ENCODE data around the gene KRT72. TPM values are rescaled to one million over a fixed set of nuclear protein-coding genes. Genes with fewer than 3 reads are reported as not detected.
A peak's percentile ranks its signal among the peaks of the same experiment; 100 is the strongest.

KRT72 gene
- total and polyA plus RNA-seq, 2 experiments from 2014 or later = not detected

DNA sequence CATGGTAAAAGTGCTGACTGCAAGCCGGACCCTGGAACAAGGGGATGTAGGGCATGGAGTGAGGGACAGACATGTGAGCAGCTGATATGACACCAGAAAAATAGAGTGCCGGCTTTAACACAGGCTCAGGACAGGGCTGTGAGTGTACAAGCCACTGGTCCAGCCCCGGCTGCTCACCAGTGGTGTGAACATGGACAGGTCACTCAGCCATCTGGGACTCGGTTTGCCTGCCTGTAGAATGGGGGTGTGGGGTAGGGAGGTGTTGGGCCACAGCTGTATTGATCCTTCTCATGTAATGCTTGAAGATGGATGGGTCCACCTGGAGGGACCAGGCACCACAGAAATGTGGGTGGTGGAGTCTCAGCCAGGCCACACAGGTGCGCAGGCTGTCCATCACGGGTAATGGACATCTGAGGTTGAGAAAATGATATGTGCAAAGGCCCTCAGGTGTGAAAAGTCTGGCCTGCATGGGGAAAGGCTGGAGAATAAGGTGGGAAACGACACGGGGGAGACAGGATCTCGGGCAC is 17.0 kb downstream of the KRT72 start:
- no peak overlapping the region for H2AFZ ChIP-seq
- 69 to 72% methylated on average over 9 of the region's 9 CpGs for WGBS, 2 experiments (ENCODE audit: low coverage in 1 of 2, low lambda C conversion rate in 2 of 2, missing lambda C conversion rate in 2 of 2)
- DNase-seq = no peak
- TF ChIP-seq EZH2 (IDR thresholded peaks at IDR 0.05; ENCODE audit: insufficient read depth, poor library complexity, severe bottlenecking) = no peak
- no peak for TF ChIP-seq EZH2phosphoT487 (IDR thresholded peaks at IDR 0.05; ENCODE audit: insufficient read depth, low read depth)
- no peak overlapping the region for H3K27ac ChIP-seq
- H3K9ac ChIP-seq = no peak overlapping the region
- H3F3A ChIP-seq (ENCODE audit: insufficient read depth) = no peaks in the 10 kb centered on the region
- H3K36me3 ChIP-seq (ENCODE audit: low read depth) = no peaks in the 10 kb centered on the region
- no peaks in the 10 kb centered on the region for H3K9me3 ChIP-seq (ENCODE audit: low read depth)
- H3K4me3 ChIP-seq = no peak overlapping the region
- in situ Hi-C loops (cut with MboI) = loop anchor here (5.0 to 10.0 kb wide), 2 partner anchors 283 to 401 kb away; no protein-coding TSS in a partner anchor
- H3K4me2 ChIP-seq (ENCODE audit: unreplicated experiment) = no peak overlapping the region
- H4K20me1 ChIP-seq (ENCODE audit: insufficient read depth) = no peaks in the 10 kb centered on the region
- peaks cover 12% of the 10 kb centered on the region for H3K27me3 ChIP-seq (replicated peaks; ENCODE audit: insufficient read depth)
- no peaks in the 10 kb centered on the region for H3K4me1 ChIP-seq (ENCODE audit: insufficient read depth)
- no peaks in the 10 kb centered on the region for H3K9me2 ChIP-seq (ENCODE audit: insufficient read depth)
- no peaks in the 10 kb centered on the region for H3K79me2 ChIP-seq (ENCODE audit: insufficient read depth)

DNA sequence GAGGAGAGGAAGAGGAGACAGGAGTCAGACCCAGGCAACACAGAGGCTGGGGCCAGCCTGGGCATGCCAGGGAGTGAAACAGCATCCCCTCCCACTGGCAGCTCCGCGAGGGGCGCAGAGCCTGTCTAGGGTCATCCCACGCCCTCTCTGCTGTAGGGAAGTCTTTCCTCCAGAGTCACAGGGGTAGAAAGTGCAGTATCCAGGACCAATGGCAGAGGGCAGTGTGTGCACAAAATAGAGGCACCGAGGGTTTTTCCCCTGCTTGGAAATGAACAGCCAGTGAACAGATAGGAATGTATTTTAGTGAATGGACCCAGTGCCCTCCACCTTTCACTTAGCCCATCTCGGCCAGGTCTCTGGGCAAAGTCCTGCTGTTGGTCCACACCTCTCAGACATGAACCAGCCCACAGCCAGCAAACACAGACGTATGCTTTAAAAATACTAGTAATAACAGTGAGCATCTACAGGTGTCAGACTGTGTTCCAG is 18.2 kb downstream of the KRT72 start:
- 2% methylated on average over 7 of the region's 7 CpGs for WGBS, 2 experiments (ENCODE audit: low coverage in 1 of 2, low lambda C conversion rate in 2 of 2, missing lambda C conversion rate in 2 of 2)
- H3K79me2 ChIP-seq (ENCODE audit: insufficient read depth) = no peaks in the 10 kb centered on the region
- peak; percentile 81 for DNase-seq
- no peak overlapping the region for H3K9ac ChIP-seq
- no peaks in the 10 kb centered on the region for H3F3A ChIP-seq (ENCODE audit: insufficient read depth)
- H3K4me2 ChIP-seq (ENCODE audit: unreplicated experiment) = no peak overlapping the region
- H3K27me3 ChIP-seq (replicated peaks; ENCODE audit: insufficient read depth) = peaks cover 16% of the 10 kb centered on the region
- no peaks in the 10 kb centered on the region for H3K9me3 ChIP-seq (ENCODE audit: low read depth)
- no peaks in the 10 kb centered on the region for H3K9me2 ChIP-seq (ENCODE audit: insufficient read depth)
- H3K36me3 ChIP-seq (ENCODE audit: low read depth) = no peaks in the 10 kb centered on the region
- H4K20me1 ChIP-seq (ENCODE audit: insufficient read depth) = no peaks in the 10 kb centered on the region
- in situ Hi-C loops (cut with MboI) = loop anchor here (5.0 to 10.0 kb wide), 2 partner anchors 284 to 402 kb away; no protein-coding TSS in a partner anchor
- H3K4me3 ChIP-seq = no peak overlapping the region
- TF ChIP-seq EZH2phosphoT487 (IDR thresholded peaks at IDR 0.05; ENCODE audit: insufficient read depth, low read depth) (no peak), EZH2 (IDR thresholded peaks at IDR 0.05; ENCODE audit: insufficient read depth, poor library complexity, severe bottlenecking) (no peak)
- H2AFZ ChIP-seq = no peak overlapping the region
- no peak overlapping the region for H3K27ac ChIP-seq
- H3K4me1 ChIP-seq (ENCODE audit: insufficient read depth) = no peaks in the 10 kb centered on the region

DNA sequence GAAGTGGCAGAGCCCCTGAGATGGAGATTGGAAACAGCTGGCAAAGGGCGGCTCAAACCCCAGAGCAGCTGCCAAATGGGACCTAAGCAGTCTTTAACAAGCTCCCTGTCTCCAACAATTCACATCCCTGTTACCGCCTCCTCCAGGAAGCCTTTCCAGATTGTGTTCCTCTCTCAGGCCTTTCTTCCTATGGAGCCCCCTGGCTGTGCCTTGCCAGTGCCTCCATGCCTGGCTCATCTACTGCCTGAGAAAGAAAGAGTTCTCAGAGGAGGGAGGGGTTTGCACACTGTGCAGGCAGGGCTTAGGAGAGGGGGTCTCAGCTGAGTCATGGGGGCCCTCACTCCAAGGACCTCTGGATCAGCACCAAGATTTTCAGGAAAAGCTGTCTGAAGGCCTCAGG is 18.8 kb downstream of the KRT72 start:
- no peak overlapping the region for H3K27ac ChIP-seq
- H3K27me3 ChIP-seq (replicated peaks; ENCODE audit: insufficient read depth) = peaks cover 15% of the 10 kb centered on the region
- no peak for DNase-seq
- H3K9me2 ChIP-seq (ENCODE audit: insufficient read depth) = no peaks in the 10 kb centered on the region
- H3K4me3 ChIP-seq = no peak overlapping the region
- no peaks in the 10 kb centered on the region for H3K9me3 ChIP-seq (ENCODE audit: low read depth)
- no peaks in the 10 kb centered on the region for H3K36me3 ChIP-seq (ENCODE audit: low read depth)
- no peaks in the 10 kb centered on the region for H4K20me1 ChIP-seq (ENCODE audit: insufficient read depth)
- H3K9ac ChIP-seq = no peak overlapping the region
- H2AFZ ChIP-seq = no peak overlapping the region
- WGBS, 2 experiments (ENCODE audit: low coverage in 1 of 2, low lambda C conversion rate in 2 of 2, missing lambda C conversion rate in 2 of 2) = 79% methylated on average over 2 of the region's 2 CpGs
- no peak overlapping the region for H3K4me2 ChIP-seq (ENCODE audit: unreplicated experiment)
- in situ Hi-C loops (cut with MboI) = loop anchor here (5.0 to 10.0 kb wide), 2 partner anchors 285 to 402 kb away; no protein-coding TSS in a partner anchor
- no peaks in the 10 kb centered on the region for H3K4me1 ChIP-seq (ENCODE audit: insufficient read depth)
- TF ChIP-seq EZH2 (IDR thresholded peaks at IDR 0.05; ENCODE audit: insufficient read depth, poor library complexity, severe bottlenecking) (no peak), EZH2phosphoT487 (IDR thresholded peaks at IDR 0.05; ENCODE audit: insufficient read depth, low read depth) (no peak)
- H3F3A ChIP-seq (ENCODE audit: insufficient read depth) = no peaks in the 10 kb centered on the region
- no peaks in the 10 kb centered on the region for H3K79me2 ChIP-seq (ENCODE audit: insufficient read depth)

DNA sequence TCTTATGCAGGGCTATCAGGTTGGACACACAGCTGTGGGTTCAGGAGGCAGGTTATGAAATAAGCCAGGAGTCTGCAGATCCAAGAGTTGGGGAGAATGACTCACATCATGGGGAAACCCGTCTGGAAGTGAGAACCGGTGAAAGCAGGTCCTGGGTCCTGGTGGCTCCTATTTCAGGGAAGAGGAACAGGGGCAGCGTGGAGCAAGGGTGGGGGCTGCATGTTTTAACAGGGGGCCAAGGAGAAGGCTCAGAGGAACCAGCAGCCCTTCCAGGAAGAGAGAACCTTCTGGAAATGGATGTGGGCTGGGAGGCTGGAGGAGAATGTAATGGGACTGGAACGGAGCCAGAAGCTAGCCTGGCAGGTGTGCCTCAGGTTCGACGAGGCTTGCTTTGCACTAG is 19.8 kb downstream of the KRT72 start:
- 33 to 36% methylated on average over 6 of the region's 6 CpGs for WGBS, 2 experiments (ENCODE audit: low coverage in 1 of 2, low lambda C conversion rate in 2 of 2, missing lambda C conversion rate in 2 of 2)

More for the DNA sequence above, 19.8 kb downstream of the KRT72 start:
- no peaks in the 10 kb centered on the region for H3K79me2 ChIP-seq (ENCODE audit: insufficient read depth)
- no peak overlapping the region for H3K9ac ChIP-seq
- H3K4me1 ChIP-seq (ENCODE audit: insufficient read depth) = no peaks in the 10 kb centered on the region
- no peak overlapping the region for H3K4me2 ChIP-seq (ENCODE audit: unreplicated experiment)
- TF ChIP-seq EZH2 (IDR thresholded peaks at IDR 0.05; ENCODE audit: insufficient read depth, poor library complexity, severe bottlenecking) = no peak
- no peak for TF ChIP-seq EZH2phosphoT487 (IDR thresholded peaks at IDR 0.05; ENCODE audit: insufficient read depth, low read depth)
- no peaks in the 10 kb centered on the region for H3F3A ChIP-seq (ENCODE audit: insufficient read depth)
- H3K36me3 ChIP-seq (ENCODE audit: low read depth) = no peaks in the 10 kb centered on the region
- H3K9me3 ChIP-seq (ENCODE audit: low read depth) = no peaks in the 10 kb centered on the region
- H3K9me2 ChIP-seq (ENCODE audit: insufficient read depth) = no peaks in the 10 kb centered on the region
- H2AFZ ChIP-seq = no peak overlapping the region
- peaks cover 10% of the 10 kb centered on the region for H3K27me3 ChIP-seq (replicated peaks; ENCODE audit: insufficient read depth)
- no peaks in the 10 kb centered on the region for H4K20me1 ChIP-seq (ENCODE audit: insufficient read depth)
- no peak overlapping the region for H3K4me3 ChIP-seq
- DNase-seq = peak; percentile 77
- in situ Hi-C loops (cut with MboI) = loop anchor here (5.0 to 10.0 kb wide), 2 partner anchors 286 to 403 kb away; no protein-coding TSS in a partner anchor
- H3K27ac ChIP-seq = no peak overlapping the region
